Stimulated activated CD8-positive, alpha-beta memory T cell treated with anti-CD3 and anti-CD28 coated beads, Interleukin-7, amount 100 ng/mL, for 1 hour (primary cell): Measurements from ENCODE around the gene RNF181.
"Not testable (repeated sequence)": the region's sequence is repeated elsewhere in the genome, so short reads cannot be mapped to it uniquely, and the experiment has no call there.

Source experiments
- DNase-seq, 2 donors: peaks; one replicate each; pipeline ENCODE4 v3.0.0-alpha.2; 2020; ENCODE audit warnings: low read depth in 2 of 2

Gene RNF181

GRCh38 chr2:85596486-85597143, 1.1 kb downstream of the RNF181 start:
- no peak for DNase-seq

DNA sequence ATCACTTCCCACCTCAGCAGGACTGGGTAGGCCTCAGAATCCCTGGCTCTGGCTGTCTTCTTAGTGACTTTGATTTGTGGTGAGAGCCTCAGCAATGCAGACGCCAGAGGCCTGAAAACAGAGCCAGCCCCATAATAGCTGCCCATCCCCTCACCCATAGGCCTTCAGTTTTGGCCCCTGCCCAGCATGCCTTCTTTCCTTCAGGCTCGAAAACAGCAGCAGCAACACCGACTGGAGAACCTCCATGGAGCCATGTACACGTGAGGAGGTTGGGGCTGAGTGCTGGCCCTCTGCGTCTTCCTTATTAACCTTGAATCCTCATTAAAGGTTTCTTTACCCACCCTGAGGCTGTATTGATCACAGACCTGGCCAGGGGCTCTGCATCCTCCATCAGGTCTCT, 1.7 kb downstream of the RNF181 start:
- no peak for DNase-seq

DNA sequence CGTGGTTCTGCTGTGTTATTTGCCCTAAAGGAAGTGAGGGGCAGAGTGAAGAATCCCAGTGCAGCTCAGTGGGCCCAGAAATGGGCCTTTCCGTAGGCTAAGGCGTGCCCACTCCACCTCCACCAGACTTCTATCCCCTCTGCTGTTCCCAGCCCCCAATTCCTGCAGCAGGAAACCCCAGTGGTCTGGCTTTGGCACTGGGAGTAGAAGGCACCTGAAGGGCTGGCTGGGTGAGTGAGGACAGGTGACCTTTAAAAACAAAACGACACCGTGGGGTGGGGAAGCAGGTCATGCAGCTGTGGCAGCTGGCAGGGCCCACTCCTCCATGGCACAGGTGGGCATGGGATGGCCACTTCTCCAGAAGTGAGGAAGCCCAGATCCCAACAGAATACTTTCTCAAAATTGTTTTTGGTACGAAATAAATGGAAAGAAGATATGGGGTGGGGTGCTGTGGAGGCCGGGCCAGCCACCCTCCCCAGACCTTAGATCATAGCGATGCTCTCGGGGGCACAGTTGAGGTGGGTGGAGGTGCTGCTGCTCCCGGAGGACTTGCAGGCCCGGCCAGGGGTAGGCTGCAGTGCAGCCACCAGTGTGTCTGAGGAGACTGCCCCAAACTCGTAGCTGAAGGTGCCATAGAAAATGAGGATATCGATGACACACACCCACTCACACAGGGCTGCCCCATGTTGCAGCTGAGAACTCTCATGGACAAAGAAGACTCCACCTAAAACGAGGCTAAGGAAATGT, 3.2 kb downstream of the RNF181 start:
- DNase-seq = no peak

GRCh38 chr2:85599468-85600234, 4.1 kb downstream of the RNF181 start:
- DNase-seq = no peak

GRCh38 chr2:85600235-85600575, 4.7 kb downstream of the RNF181 start:
- DNase-seq = no peak

- DNase-seq = no peak
Observed at GRCh38 chr2:85600951-85601770, 5.6 kb downstream of the RNF181 start.

DNA sequence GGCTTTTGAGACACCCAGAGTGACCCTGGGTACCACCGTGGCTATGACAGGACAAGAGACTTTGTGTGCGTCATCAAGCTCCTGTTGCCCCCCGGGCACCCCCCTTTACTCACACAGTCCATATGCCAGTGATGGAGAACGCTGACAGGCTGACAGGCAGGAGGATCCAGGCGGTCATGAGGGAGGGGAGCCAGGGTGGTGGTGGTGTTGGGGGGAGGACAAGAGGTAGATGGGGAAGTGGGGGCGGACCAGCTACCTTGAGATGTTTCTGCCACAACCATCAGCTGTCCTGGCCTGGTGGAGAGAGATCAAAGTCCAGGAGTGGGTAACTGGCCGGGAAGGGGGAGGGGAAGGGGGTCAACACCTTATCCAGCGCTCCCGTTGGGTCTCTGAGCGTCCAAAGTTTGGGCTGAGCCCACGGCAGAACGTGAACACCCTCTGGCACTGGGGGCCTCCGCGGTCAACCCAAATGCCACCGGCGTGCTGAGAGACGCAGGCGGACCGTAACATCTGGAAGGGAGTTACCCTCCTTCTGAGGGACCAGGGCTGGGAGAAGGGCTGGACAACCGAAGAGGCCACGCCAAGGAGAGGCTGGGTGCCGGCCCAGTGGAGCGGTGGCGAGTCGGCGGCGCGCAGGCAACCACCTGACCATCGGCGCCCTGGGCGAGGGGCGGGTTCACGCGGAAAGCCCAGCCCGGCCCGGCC, 6.4 kb downstream of the RNF181 start:
- no peak for DNase-seq

GRCh38 chr2:85602476-85603234, 7.1 kb downstream of the RNF181 start, which contains the start of gene TMEM150A:
Gene TMEM150A, minus strand, starts transcription at chr2:85602698. Its CDS starts 750 bp downstream, at chr2:85601948.
- peak; percentile 70 to 74 for DNase-seq

DNA sequence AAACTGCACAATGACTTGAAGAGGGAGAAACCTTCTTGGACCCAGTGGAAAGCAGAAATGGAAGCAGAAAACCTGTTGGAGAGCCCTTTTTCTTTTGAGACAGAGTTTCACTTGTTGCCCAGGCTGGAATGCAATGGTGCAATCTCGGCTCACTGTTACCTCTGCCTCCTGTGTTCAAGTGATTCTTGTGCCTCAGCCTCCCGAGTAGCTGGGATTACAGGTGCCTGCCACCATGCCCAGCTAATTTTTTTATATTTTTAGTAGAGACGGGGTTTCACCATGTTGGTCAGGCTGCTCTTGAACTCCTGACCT, 8.5 kb downstream of the RNF181 start:
- not testable (repeated sequence) for DNase-seq

GRCh38 chr2:85604568-85605339, 9.2 kb downstream of the RNF181 start:
- no peak for DNase-seq

DNA sequence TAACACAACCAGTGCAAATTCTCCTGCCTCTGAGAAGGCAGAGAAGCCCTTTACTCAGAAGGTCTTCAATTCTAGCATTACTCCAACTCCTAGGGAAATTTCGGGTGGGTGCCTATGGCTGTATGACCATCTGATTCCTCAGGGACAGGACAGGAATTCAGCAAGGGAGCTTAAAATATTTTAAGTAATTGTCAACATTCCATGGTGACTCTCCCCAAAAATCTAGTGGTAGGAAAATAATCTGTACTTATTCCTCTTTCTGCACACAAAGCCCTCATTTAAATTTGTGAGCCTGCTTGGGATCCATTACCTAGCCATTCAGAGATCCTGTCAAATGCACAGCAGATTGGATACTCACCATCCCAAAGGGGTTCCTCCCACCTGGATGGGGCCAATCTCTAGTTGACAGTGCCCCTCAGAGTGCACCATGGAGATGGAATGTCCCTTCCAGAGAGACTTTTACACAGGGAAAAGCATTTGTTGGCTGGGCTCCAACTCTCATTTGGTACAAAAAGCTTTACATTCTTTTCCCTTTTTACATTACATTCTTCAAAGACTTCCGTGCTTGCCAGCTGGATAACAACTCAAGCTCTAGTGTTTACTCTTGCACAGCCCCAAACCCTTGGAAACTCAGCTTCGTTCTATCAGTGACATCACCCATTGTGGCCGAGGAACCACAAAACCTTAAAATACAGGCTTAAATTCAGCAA, 10.0 kb downstream of the RNF181 start:
- no peak for DNase-seq

- no peak for DNase-seq
Observed at GRCh38 chr2:85606116-85606455, 10.5 kb downstream of the RNF181 start.

- no peak for DNase-seq
Observed at GRCh38 chr2:85607268-85608215, 12.0 kb downstream of the RNF181 start.

DNA sequence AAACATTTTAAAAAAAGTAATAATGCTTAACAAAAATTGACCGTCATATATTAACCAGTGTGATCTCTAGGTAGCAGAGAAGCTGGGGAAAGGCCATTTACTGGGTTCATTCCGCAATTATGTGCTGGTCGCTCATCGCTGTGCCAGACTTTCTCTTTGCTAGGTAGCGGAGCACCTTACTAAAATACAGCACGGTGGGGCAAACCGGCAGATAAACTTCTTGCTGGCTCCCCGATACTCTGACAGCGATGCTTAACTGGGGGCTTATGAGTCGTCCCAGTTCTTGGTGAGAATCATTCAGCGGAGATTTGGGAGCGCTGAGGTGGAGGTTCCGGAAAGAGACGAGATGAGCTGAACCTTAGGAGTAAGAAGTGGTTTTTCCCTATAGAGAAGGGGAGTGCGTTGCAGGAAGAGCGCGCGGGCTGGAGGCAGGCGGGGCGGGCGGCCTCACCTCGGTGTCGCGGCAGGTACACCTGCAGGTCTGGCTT, 15.7 kb downstream of the RNF181 start:
- no peak for DNase-seq

DNA sequence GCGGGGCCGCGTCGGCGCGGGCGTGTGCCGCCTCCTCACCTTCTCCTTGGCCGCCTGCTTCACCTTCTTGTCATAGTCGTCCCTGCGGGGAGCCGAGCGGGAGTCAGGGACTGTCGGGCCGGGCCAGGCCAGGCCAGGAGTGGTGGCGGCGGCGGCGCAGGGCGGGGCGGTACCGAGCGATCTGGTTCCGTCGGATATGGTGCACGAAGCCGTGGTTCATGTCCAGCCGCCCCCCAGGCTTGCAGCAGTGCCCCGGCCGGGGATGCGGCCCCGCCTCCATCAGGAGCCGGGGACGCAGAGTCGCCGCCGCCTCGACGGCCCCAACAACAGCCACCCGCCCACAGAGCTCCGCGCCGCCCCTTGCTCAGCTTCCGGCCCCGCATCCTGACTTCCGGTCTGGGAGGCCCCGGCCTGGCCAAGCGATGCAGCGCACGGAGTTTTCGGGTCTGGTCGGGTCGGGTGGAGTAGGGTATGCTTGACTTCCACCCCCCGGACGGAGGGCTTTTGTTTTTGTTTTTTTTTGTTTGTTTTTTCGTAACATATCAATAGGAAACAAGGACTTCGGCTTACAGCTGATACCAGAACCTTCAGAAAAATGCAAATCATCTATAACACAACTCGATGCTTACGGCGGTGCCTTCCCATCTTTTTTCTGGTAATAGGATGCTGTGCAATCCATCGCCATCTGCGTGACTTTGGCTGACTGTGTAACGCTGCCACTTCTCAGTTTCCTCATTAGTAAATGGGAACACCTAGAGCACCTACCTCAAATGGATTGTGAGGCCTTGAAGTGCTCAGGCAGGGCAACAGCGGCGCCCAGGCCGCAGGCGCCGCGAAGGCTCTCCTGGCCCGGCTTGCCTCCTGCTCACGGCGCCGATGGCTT, 16.4 kb downstream of the RNF181 start, which contains the start of gene C2orf68:
TSS of gene C2orf68 (minus strand) at position 362 of the 883 bp plus-strand sequence. CDS start at position 280, 82 bp downstream.
- DNase-seq = peak; percentile 64 to 69

DNA sequence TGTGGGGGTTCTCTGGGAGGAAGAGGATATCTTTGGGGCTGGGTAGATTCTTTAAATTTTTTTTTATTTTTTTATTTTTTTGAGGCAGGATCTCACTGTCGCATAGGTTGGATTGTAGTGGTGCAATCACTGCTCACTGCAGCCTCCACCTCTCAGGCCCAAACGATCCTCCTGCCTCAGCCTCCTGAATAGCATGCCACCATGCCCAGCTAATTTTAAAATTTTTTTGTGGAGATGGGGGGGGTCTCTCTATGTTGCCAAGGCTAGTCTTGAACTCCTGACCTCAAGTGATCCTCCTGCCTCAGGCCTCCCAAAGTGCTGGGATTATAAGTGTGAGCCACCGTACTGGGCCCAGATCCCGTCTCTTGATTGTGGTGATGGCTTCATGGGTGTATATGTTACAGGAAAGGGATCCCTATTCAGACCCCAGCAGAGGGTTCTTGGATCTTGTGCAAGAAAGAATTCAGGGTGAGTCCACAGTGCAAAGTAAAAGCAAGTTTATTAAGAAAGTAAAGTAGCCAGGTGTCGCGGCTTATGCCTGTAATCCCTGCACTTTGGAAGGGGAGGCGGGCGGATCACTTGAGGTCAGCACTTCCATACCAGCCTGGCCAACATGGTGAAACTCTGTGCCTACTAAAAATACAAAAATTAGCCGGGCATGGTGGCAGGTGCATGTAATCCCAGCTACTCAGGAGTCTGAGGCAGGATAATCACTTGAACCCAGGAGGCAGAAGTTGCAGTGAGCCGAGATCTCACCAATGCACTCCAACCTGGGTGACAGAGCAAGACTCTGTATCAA, 18.4 kb downstream of the RNF181 start:
- no peak for DNase-seq
